Thoracic aorta (tissue), 2 donors: ENCODE results near the gene RHOF. TPM values are rescaled to one million over a fixed set of nuclear protein-coding genes. Genes with fewer than 3 reads are reported as not detected.

Experiments used
- ATAC-seq: fragments of 150-250 bp; one replicate; pipeline ENCODE4 v1.8.0; 2017; ENCODE audit warnings: low read depth; ENCODE audit not compliant: insufficient number of reproducible peaks, low FRiP score
- DNase-seq: peaks from one replicate; pipeline ENCODE4 v3.0.0-alpha.2; 2020; ENCODE audit warnings: low spot score
- H3K27ac ChIP-seq, 2 donors: fragments of 200-600 bp; sonication (generic); 1 replicate in 1 of 2; 2 replicates in 1 of 2; pipeline ENCODE4 v1.5.1; 2016; ENCODE audit warnings: mild to moderate bottlenecking in 2 of 2, moderate library complexity in 2 of 2
- H3K27me3 ChIP-seq: fragments of 200-600 bp; sonication (generic); replicated peaks from 2 replicates; pipeline ENCODE4 v1.6.0; 2016; ENCODE audit warnings: mild to moderate bottlenecking; ENCODE audit not compliant: insufficient read depth
- H3K36me3 ChIP-seq: fragments of 200-600 bp; sonication (generic); one replicate; pipeline ENCODE4 v1.5.1; 2016
- H3K4me1 ChIP-seq, 2 donors: fragments of 200-600 bp; sonication (generic); 1 replicate in 1 of 2; 2 replicates in 1 of 2; pipeline versions ENCODE4 v1.5.1 to v1.6.0; 2016; ENCODE audit warnings: low read depth in 2 of 2, mild to moderate bottlenecking in 1 of 2; ENCODE audit not compliant: control insufficient read depth in 1 of 2
- H3K4me3 ChIP-seq: fragments of 200-600 bp; sonication (generic); 2 replicates; pipeline ENCODE4 v1.5.1; 2016; ENCODE audit warnings: mild to moderate bottlenecking
- H3K9me3 ChIP-seq: fragments of 200-600 bp; sonication (generic); 2 replicates; pipeline ENCODE4 v1.5.1; 2016
- CTCF ChIP-seq: fragments of 200-600 bp; sonication (generic); IDR thresholded peaks from one replicate; pipeline ENCODE4 v1.5.1; 2019; ENCODE audit warnings: antibody characterized with exemption
- total RNA-seq, 2 donors: library from RNA; depleted of rRNA; stranded (reverse); fragments of >200 nt; gene quantifications; one replicate each; pipeline versions ENCODE4 v1.1.0 to v1.2.3, GENCODE V29; 2016

The RHOF gene
- total RNA-seq, 2 donors from 2014 or later = 12.0 to 30.2 TPM

GRCh38 chr12:121740847-121741246, 52.6 kb downstream of the RHOF start:
- H3K9me3 ChIP-seq = no peaks in the 10 kb centered on the region
- peaks cover 0 to 14% of the 10 kb centered on the region in 2 donors for H3K4me1 ChIP-seq
- H3K4me3 ChIP-seq = no peak overlapping the region
- no peak for ATAC-seq
- TF ChIP-seq CTCF = no peak
- DNase-seq = no peak
- H3K27ac ChIP-seq = no peak overlapping the region
- H3K36me3 ChIP-seq = no peaks in the 10 kb centered on the region
- no peaks in the 10 kb centered on the region for H3K27me3 ChIP-seq

GRCh38 chr12:121738340-121738858, 55.1 kb downstream of the RHOF start:
- no peaks in the 10 kb centered on the region for H3K9me3 ChIP-seq
- ATAC-seq = no peak
- DNase-seq = no peak
- peaks cover 0 to 14% of the 10 kb centered on the region in 2 donors for H3K4me1 ChIP-seq
- H3K27me3 ChIP-seq = no peaks in the 10 kb centered on the region
- H3K36me3 ChIP-seq = no peaks in the 10 kb centered on the region
- TF ChIP-seq CTCF = no peak
- H3K27ac ChIP-seq = no peak overlapping the region
- no peak overlapping the region for H3K4me3 ChIP-seq

GRCh38 chr12:121733849-121734248, 59.6 kb downstream of the RHOF start:
- Histone ChIP-seq H3K4me3 (no peak overlapping the region), H3K4me1 (no peaks in the 10 kb centered on the region), H3K36me3 (no peaks in the 10 kb centered on the region), H3K27me3 (no peaks in the 10 kb centered on the region), H3K9me3 (no peaks in the 10 kb centered on the region), H3K27ac (no peak overlapping the region)
- no peak for TF ChIP-seq CTCF
- DNase-seq (no peak), ATAC-seq (no peak)

GRCh38 chr12:121731473-121731872, 62.0 kb downstream of the RHOF start:
- ATAC-seq (no peak), DNase-seq (no peak)
- H3K27ac ChIP-seq = no peak overlapping the region

GRCh38 chr12:121729021-121729420, 64.5 kb downstream of the RHOF start:
- ATAC-seq = no peak
- no peaks in the 10 kb centered on the region for H3K36me3 ChIP-seq
- no peak overlapping the region for H3K27ac ChIP-seq
- DNase-seq = no peak
- no peaks in the 10 kb centered on the region for H3K9me3 ChIP-seq
- H3K4me3 ChIP-seq = no peak overlapping the region
- no peaks in the 10 kb centered on the region for H3K4me1 ChIP-seq
- no peaks in the 10 kb centered on the region for H3K27me3 ChIP-seq
- no peak for TF ChIP-seq CTCF

More at GRCh38 chr12:121731473-121731872, 62.0 kb downstream of the RHOF start:
- TF ChIP-seq CTCF = no peak
- H3K4me1 ChIP-seq = no peaks in the 10 kb centered on the region
- no peaks in the 10 kb centered on the region for H3K9me3 ChIP-seq
- no peaks in the 10 kb centered on the region for H3K27me3 ChIP-seq
- no peak overlapping the region for H3K4me3 ChIP-seq
- H3K36me3 ChIP-seq = no peaks in the 10 kb centered on the region

Other genes with a start within 250 kb of the RHOF start
- gene KDM2B, start 212.7 kb downstream of the RHOF start, total RNA-seq = 10 to 100 TPM; 15.0 to 22.5 TPM
- gene ORAI1, start 167.2 kb downstream of the RHOF start, total RNA-seq = 1 to 10 TPM; 4.7 to 6.6 TPM
- under 1 TPM in 1 of 2 donors, not detected in 1; 0.78 TPM for gene MORN3, start 124.0 kb downstream of the RHOF start, total RNA-seq
- 1 to 10 TPM; 7.3 to 8.8 TPM for gene TMEM120B, start 80.9 kb downstream of the RHOF start, total RNA-seq
- 10 to 100 TPM; 21.9 to 32.7 TPM for gene SETD1B, start 10.3 kb upstream of the RHOF start, total RNA-seq
- 1 to 10 TPM; 1.2 to 6.8 TPM for gene HPD, start 65.2 kb upstream of the RHOF start, total RNA-seq
- 100 to 1,000 TPM in 1 of 2 donors, 10 to 100 TPM in 1; 93.4 to 101 TPM for gene PSMD9, start 95.1 kb upstream of the RHOF start, total RNA-seq
- gene CFAP251, start 124.9 kb upstream of the RHOF start, total RNA-seq = 1 to 10 TPM; 3.4 to 6.9 TPM
- 10 to 100 TPM in 1 of 2 donors, 1 to 10 TPM in 1; 9.6 to 12.9 TPM for gene BCL7A, start 228.2 kb upstream of the RHOF start, total RNA-seq